GM12874 (cell line): ENCODE measurements around the gene MAN1B1.

ENCODE experiments used
- CTCF ChIP-seq: IDR thresholded peaks from 2 replicates; pipeline ENCODE4 v1.5.1; 2011; ENCODE audit warnings: low read depth, mild to moderate bottlenecking, control low read depth, low read length, moderate library complexity; ENCODE audit not compliant: insufficient read depth

Gene MAN1B1

DNA sequence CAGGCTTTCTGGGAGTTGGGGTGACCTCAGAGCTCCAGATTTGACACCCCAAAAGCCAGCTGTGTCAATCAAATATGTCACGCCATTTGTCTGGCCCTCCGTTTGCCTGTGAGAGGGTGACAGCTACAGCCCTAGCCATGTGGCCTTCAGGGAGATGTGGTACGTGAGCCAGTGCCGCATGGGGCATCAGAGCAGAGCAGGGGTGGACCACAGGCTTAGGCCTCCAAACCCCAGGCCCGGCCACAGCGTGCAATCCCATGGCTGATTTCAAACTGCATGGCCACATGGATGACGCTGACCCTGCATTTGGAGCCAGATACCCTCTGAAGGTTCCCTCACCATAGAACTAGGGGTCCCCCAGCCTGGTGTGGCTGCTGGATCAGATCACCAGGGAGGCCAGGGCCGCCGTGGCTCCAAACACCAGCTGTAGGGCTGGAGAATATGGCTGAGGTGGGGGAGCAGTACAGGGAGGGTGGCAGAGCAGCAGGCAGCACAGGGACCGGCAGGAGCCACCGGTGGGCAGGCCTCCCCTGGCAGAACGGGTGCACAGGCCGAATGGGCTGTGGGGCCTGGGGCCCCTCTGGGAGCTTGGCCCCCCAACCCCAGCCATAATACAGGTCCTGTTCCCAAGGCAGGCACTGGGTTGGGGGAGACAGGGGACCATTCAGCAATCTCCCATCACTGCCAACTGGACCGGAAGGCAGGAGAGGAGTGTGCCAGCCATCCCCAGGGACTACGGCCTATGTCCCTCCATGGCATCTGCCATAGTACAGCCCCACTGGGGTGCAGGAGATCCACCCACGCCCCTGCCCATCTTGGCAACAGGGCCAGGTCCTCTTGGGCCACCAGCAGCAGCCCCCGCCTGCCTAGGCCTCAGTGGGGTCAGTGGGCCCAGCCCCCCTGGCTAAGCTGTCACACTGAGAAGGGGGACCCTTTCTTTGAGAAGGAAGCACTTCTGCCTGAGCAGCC, 18.0 kb upstream of the MAN1B1 start:
- TF ChIP-seq CTCF: no peak

GRCh38 chr9:137069508-137070091, 17.2 kb upstream of the MAN1B1 start:
- no peak for TF ChIP-seq CTCF

GRCh38 chr9:137070201-137070905, 16.4 kb upstream of the MAN1B1 start, which contains the start of gene SAPCD2:
SAPCD2 (minus strand) TSS chr9:137070557; CDS start chr9:137070460, 97 bp downstream.
- no peak for TF ChIP-seq CTCF

DNA sequence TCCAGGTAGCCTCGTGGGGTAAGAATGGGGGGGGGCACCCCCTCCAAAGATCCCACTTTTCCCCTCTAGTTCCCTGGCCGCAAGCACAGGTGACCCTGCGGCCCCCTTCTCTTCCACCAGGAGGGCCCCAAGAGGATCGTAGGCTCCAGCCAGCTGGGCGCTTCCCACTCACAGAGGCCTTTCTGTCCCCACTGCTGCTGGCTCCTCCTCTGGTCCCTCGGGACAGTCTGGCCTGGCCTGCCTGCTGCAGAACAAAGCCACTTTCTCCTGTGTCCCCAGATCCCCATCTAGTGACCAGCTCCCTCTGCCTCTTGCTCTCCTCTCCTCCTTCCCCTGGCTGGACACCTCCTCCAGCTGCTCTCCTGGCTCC, 15.9 kb upstream of the MAN1B1 start:
- TF ChIP-seq CTCF: no peak

- no peak for TF ChIP-seq CTCF
Measured at GRCh38 chr9:137071282-137071681, 15.5 kb upstream of the MAN1B1 start.

- no peak for TF ChIP-seq CTCF
Measured at GRCh38 chr9:137073992-137074399, 12.8 kb upstream of the MAN1B1 start.

- no peak for TF ChIP-seq CTCF
Measured at GRCh38 chr9:137074657-137075274, 12.0 kb upstream of the MAN1B1 start.
